ENCODE data around the gene CCDC51. TPM values are rescaled to one million over a fixed set of nuclear protein-coding genes. Genes with fewer than 3 reads are reported as not detected.

CCDC51 gene
- total and polyA plus RNA-seq, 2 of the 13 experiments (the other 11 are each of a cell fraction or from before 2014, with no cell fraction given) = 18.1 to 29.4 TPM

DNA sequence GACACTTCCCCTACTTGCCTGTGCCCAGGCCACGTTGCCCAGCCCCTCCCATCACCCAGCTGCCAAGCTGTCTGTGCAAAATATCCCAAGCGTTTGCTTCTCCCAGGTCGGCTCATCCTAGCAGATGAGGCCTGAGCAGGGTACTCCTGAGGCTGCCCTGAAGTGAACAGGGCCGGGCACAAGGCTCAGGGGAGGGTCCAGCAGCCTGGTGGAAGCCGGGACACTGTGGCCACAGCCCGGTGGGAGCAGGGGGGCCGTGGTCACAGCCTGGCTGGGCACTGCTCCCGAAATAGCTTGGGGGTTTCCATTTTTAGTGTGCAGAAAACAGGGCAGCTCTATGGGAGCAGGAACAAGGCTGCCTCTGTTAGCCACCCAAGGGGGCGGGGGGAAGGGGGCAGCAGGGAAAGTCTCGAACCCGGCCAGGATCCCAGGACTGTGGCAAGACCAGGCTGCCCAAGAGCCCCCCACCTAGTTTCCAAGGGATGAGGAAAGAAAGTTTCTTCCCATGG, 13.5 kb downstream of the CCDC51 start (continued):
- TF ChIP-seq TIGD3 (CRISPR knock-in tag; IDR thresholded peaks at IDR 0.05; ENCODE audit: borderline replicate concordance) (0 out of 2 replicates have a peak, but pooled peaks have one; percentile 42), HNF4G (IDR thresholded peaks at IDR 0.05; ENCODE audit: borderline replicate concordance, low read depth, low read length) (no peak), HNF4G (CRISPR knock-in tag; IDR thresholded peaks at IDR 0.05; ENCODE audit: borderline replicate concordance, low read depth) (no peak), POLR2A (IDR thresholded peaks at IDR 0.05; ENCODE audit: insufficient read depth in 1 of 2, low read depth in 2 of 2, low read length in 2 of 2) (peak in 1 of 2 experiments; percentile 26; a peak in 1 of 4 replicates), ZNF780A (CRISPR knock-in tag; IDR thresholded peaks at IDR 0.05) (no peak), TBX2 (CRISPR knock-in tag; IDR thresholded peaks at IDR 0.05; ENCODE audit: borderline replicate concordance) (peak; percentile 55; the same call in 1 of the 2 replicates), MTF1 (CRISPR knock-in tag; IDR thresholded peaks at IDR 0.05) (no peak), HNRNPL (IDR thresholded peaks at IDR 0.05; ENCODE audit: low read depth, low read length) (peak; percentile 96), AGO2 (optimal IDR thresholded peaks at IDR 0.05; ENCODE audit: low read depth, low read length) (peak; percentile 93), ZNF691 (CRISPR knock-in tag; IDR thresholded peaks at IDR 0.05; ENCODE audit: borderline replicate concordance, low read depth) (0 out of 2 replicates have a peak, but pooled peaks have one; percentile 7), ZNF274 (CRISPR knock-in tag; IDR thresholded peaks at IDR 0.05) (peak; percentile 15; the same call in 1 of the 2 replicates), SIN3A (IDR thresholded peaks at IDR 0.05; ENCODE audit: borderline replicate concordance, low read depth, low read length) (no peak), U2AF1 (optimal IDR thresholded peaks at IDR 0.05; ENCODE audit: low read depth, low read length) (peak; percentile 48), ZNF281 (CRISPR knock-in tag; IDR thresholded peaks at IDR 0.05; ENCODE audit: borderline replicate concordance) (no peak), KDM2A (CRISPR knock-in tag; IDR thresholded peaks at IDR 0.05; ENCODE audit: borderline replicate concordance, low read depth) (no peak; the same call in 1 of the 2 replicates), HNRNPLL (IDR thresholded peaks at IDR 0.05; ENCODE audit: low read depth, low read length, poor library complexity, severe bottlenecking) (peak; percentile 41), RBFOX2 (IDR thresholded peaks at IDR 0.05; ENCODE audit: low read depth, low read length) (peak; percentile 63; the same call in 1 of the 2 replicates), ZNF687 (CRISPR knock-in tag; IDR thresholded peaks at IDR 0.05) (peak; percentile 55), ZMYM4 (CRISPR knock-in tag; IDR thresholded peaks at IDR 0.05) (no peak)

Data from HepG2 (cell line).